Testis (tissue), 2 donors: ENCODE data around the gene RAMP3.

Experiments used
- POLR2A ChIP-seq: fragments of 450-650 bp; IDR thresholded peaks from one replicate; pipeline ENCODE4 v1.6.1; 2017; ENCODE audit warnings: antibody characterized with exemption, mild to moderate bottlenecking, moderate library complexity
- TF ChIP-seq, protein P1 (sequence below), 3 experiments: fragments of 450-650 bp in 2 of 3; fragments of 200-600 bp in 1 of 3; sonication (generic) in 1 of 3; IDR thresholded peaks; one replicate each; pipeline ENCODE4 v1.5.1; 2016 to 2019; ENCODE audit warnings: antibody characterized with exemption in 3 of 3, mild to moderate bottlenecking in 2 of 3, moderate library complexity in 1 of 3

DNA sequence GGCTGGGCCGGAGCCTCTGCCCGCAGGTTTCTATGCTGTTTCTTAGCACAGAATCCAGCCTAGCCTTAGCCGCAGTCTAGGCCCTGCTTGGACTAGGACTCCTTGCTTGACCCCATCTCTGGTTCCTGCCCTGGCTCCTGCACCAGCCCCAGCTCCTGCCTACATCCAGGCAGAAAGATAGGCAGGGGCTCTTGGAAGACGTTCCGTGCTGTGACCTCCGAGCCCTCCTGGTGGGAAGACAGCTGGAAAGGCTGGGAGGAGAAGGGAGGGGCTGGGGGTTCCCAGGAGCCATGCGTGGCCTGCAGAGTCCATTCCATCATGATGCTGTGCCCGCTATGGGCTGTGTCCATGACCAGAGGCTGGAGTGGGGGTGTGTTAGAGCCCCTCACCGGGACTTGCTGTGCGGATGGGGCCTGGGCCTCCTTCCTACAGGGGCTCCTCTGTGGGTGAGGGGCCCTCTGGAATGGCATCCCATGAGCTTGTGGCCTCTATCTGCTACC lies 26.2 kb downstream of the RAMP3 start:
- no peak for TF ChIP-seq POLR2A
- TF ChIP-seq, protein P1, sequence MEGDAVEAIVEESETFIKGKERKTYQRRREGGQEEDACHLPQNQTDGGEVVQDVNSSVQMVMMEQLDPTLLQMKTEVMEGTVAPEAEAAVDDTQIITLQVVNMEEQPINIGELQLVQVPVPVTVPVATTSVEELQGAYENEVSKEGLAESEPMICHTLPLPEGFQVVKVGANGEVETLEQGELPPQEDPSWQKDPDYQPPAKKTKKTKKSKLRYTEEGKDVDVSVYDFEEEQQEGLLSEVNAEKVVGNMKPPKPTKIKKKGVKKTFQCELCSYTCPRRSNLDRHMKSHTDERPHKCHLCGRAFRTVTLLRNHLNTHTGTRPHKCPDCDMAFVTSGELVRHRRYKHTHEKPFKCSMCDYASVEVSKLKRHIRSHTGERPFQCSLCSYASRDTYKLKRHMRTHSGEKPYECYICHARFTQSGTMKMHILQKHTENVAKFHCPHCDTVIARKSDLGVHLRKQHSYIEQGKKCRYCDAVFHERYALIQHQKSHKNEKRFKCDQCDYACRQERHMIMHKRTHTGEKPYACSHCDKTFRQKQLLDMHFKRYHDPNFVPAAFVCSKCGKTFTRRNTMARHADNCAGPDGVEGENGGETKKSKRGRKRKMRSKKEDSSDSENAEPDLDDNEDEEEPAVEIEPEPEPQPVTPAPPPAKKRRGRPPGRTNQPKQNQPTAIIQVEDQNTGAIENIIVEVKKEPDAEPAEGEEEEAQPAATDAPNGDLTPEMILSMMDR (IDR thresholded peaks at IDR 0.05), result no peak
